ENCODE results near the gene SLCO3A1.

The SLCO3A1 gene

GRCh38 chr15:91970142-91970541 is 116.6 kb downstream of the SLCO3A1 start:
- H3K27me3 ChIP-seq, result no peaks in the 10 kb centered on the region
- no peaks in the 10 kb centered on the region for H3K4me1 ChIP-seq (ENCODE audit: control insufficient read depth in 1 of 2, insufficient read depth in 1 of 2, low read depth in 1 of 2, low read length in 1 of 2)
- H3K4me3 ChIP-seq (ENCODE audit: low read depth in 1 of 2, low read length in 1 of 2), result no peak overlapping the region
- no peaks in the 10 kb centered on the region for H3K9me3 ChIP-seq
- H3K36me3 ChIP-seq, result no peaks in the 10 kb centered on the region
- no peak overlapping the region for H3K27ac ChIP-seq
- TF ChIP-seq, protein P1, sequence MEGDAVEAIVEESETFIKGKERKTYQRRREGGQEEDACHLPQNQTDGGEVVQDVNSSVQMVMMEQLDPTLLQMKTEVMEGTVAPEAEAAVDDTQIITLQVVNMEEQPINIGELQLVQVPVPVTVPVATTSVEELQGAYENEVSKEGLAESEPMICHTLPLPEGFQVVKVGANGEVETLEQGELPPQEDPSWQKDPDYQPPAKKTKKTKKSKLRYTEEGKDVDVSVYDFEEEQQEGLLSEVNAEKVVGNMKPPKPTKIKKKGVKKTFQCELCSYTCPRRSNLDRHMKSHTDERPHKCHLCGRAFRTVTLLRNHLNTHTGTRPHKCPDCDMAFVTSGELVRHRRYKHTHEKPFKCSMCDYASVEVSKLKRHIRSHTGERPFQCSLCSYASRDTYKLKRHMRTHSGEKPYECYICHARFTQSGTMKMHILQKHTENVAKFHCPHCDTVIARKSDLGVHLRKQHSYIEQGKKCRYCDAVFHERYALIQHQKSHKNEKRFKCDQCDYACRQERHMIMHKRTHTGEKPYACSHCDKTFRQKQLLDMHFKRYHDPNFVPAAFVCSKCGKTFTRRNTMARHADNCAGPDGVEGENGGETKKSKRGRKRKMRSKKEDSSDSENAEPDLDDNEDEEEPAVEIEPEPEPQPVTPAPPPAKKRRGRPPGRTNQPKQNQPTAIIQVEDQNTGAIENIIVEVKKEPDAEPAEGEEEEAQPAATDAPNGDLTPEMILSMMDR (IDR thresholded peaks at IDR 0.05), result no peak

DNA sequence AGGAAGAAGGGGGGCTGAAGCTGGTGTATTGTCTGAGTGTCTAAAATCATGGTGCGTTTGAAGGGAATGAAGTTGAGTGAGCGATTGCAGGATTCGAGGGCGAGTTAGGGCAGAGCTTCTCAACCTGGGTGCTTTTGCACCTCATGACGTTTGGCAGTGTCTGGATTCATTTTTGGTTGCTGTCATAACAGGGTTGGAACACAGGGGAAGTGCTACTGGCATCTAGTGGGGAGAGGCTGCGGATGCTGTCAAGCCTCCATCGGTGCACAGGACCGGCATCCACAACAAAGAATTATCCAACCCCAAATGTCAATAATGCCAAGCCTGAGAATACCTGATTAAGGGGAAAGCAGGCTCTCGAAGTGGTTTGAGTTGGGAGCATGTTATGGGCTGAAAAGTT is 120.0 kb downstream of the SLCO3A1 start:
- no peak overlapping the region for H3K27ac ChIP-seq
- H3K27me3 ChIP-seq, result no peaks in the 10 kb centered on the region
- no peaks in the 10 kb centered on the region for H3K4me1 ChIP-seq (ENCODE audit: control insufficient read depth in 1 of 2, insufficient read depth in 1 of 2, low read depth in 1 of 2, low read length in 1 of 2)
- TF ChIP-seq, protein P1 (IDR thresholded peaks at IDR 0.05), result no peak
- H3K36me3 ChIP-seq, result no peaks in the 10 kb centered on the region
- no peak overlapping the region for H3K4me3 ChIP-seq (ENCODE audit: low read depth in 1 of 2, low read length in 1 of 2)
- H3K9me3 ChIP-seq, result no peaks in the 10 kb centered on the region

DNA sequence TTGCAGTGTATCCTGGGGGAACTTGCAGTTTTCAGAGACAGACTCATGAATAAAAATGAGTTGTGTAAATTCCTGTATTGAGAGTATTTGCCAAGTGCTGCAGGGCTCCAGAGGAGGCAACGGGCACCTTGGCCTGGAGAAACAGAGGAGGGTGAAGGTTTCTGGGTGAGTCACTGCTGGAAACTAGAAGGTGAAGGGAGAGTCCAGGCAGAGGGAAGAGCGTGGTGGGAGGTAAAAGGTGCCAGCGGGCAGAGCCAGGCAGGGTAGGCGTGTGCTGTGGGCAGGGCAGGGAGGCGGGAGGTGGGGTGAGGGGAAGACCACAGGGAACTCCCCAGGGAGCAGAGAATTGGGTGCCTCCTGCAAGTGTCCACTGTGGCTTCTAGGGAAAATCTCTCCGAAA is 120.8 kb downstream of the SLCO3A1 start:
- no peak overlapping the region for H3K27ac ChIP-seq
- H3K27me3 ChIP-seq, result no peaks in the 10 kb centered on the region
- H3K9me3 ChIP-seq, result no peaks in the 10 kb centered on the region
- H3K36me3 ChIP-seq, result no peaks in the 10 kb centered on the region
- H3K4me1 ChIP-seq (ENCODE audit: control insufficient read depth in 1 of 2, insufficient read depth in 1 of 2, low read depth in 1 of 2, low read length in 1 of 2), result no peaks in the 10 kb centered on the region
- H3K4me3 ChIP-seq (ENCODE audit: low read depth in 1 of 2, low read length in 1 of 2), result no peak overlapping the region
- TF ChIP-seq, protein P1 (IDR thresholded peaks at IDR 0.05), result no peak

DNA sequence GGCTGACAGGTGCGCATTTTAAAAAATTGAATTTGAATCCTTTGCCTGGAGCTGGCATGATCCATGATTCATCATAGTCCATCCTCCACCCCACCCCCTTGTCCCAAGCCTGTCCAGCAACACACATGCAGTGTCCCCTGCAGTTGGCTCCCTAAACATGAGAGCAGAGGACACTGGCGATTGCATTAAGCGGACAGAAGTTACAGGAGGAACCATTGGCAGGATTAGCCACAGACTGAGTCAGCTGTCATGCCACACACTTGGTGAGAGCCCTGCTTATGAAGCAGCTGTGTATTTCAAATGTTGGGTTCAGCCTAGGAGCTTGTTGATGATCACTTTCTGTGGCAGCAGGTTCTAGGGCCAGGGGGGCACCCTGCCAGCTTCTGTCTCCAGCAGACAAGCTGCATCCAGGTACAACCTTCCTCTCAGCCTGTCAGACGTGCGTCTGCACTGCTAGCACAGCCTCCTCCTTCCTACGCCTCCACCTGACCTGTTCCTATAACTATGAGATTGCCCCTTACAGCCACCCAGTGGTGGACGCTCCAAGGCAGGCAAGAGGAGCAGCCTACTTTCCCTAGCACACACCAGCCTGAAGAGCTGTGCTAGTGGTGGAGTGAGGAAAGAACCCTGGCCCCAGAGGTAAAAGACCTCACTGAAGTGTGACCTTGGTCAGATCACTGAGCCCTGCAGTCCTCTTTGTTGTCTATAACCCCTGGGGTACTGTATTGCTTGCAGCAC is 121.9 kb downstream of the SLCO3A1 start:
- TF ChIP-seq, protein P1 (IDR thresholded peaks at IDR 0.05), result no peak
- H3K4me1 ChIP-seq (ENCODE audit: control insufficient read depth in 1 of 2, insufficient read depth in 1 of 2, low read depth in 1 of 2, low read length in 1 of 2), result no peaks in the 10 kb centered on the region
- no peaks in the 10 kb centered on the region for H3K36me3 ChIP-seq
- H3K27me3 ChIP-seq, result no peaks in the 10 kb centered on the region
- H3K27ac ChIP-seq, result no peak overlapping the region
- H3K4me3 ChIP-seq (ENCODE audit: low read depth in 1 of 2, low read length in 1 of 2), result no peak overlapping the region
- no peaks in the 10 kb centered on the region for H3K9me3 ChIP-seq

DNA sequence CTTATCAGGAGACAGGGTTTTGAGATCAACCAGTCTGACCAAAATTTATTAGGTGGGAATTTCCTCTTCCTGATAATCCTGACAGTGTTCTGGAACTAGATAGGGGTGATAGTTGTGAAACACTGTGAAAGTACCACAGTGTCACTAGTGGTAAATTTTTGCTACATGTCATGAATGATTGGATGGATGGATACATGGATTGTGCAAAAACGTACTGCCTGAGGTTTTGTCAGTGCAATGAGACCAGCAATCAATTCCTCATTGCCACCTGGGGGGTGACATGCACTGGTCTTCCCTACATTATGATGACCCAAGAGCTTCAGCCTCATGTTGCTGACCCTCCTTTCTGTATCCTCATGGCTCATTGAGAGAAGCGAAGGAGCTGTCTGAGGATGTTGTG is 123.5 kb downstream of the SLCO3A1 start:
- no peak overlapping the region for H3K27ac ChIP-seq
- no peaks in the 10 kb centered on the region for H3K36me3 ChIP-seq
- H3K4me3 ChIP-seq (ENCODE audit: low read depth in 1 of 2, low read length in 1 of 2), result no peak overlapping the region
- no peaks in the 10 kb centered on the region for H3K9me3 ChIP-seq
- no peaks in the 10 kb centered on the region for H3K4me1 ChIP-seq (ENCODE audit: control insufficient read depth in 1 of 2, insufficient read depth in 1 of 2, low read depth in 1 of 2, low read length in 1 of 2)
- TF ChIP-seq, protein P1 (IDR thresholded peaks at IDR 0.05), result no peak
- no peaks in the 10 kb centered on the region for H3K27me3 ChIP-seq
